Cardiac muscle cell (in vitro differentiated cells and primary cell): ENCODE measurements around the gene LARP4B. TPM values are rescaled to one million over a fixed set of nuclear protein-coding genes. Genes with fewer than 3 reads are reported as not detected.

Experiments used
- DNase-seq, 2 donors: peaks; one replicate each; pipeline versions ENCODE4 v3.0.0 to v3.0.0-alpha.2; 2010 to 2017; ENCODE audit warnings: low read depth in 1 of 2, low spot score in 1 of 2
- H3K27ac ChIP-seq: fragments of 200-600 bp; sonication (generic); 2 replicates; pipeline ENCODE4 v1.5.1; 2016
- H3K27me3 ChIP-seq: fragments of 200-600 bp; sonication (generic); 2 replicates; pipeline ENCODE4 v1.6.0; 2016; ENCODE audit warnings: control low read depth
- H3K36me3 ChIP-seq: fragments of 200-600 bp; sonication (generic); 2 replicates; pipeline ENCODE4 v1.5.1; 2016; ENCODE audit warnings: control low read depth
- H3K4me1 ChIP-seq: fragments of 200-600 bp; sonication (generic); 2 replicates; pipeline ENCODE4 v1.8.1; 2017; ENCODE audit warnings: low read depth, mild to moderate bottlenecking, mixed run types
- H3K4me3 ChIP-seq: fragments of 200-600 bp; sonication (generic); 2 replicates; pipeline ENCODE4 v1.5.1; 2016; ENCODE audit warnings: mild to moderate bottlenecking
- H3K9me3 ChIP-seq: fragments of 200-600 bp; sonication (generic); 2 replicates; pipeline ENCODE4 v1.5.1; 2017; ENCODE audit warnings: low read depth, mild to moderate bottlenecking, control low read depth
- CTCF ChIP-seq: IDR thresholded peaks from 2 replicates; pipeline ENCODE4 v1.5.1; 2012; ENCODE audit warnings: low read depth, mild to moderate bottlenecking, low read length
- polyA plus RNA-seq: library from polyadenylated mRNA; unstranded; fragments of >200 nt; fragmentation: Nextera tagmentation; extraction: Ambion mirVana; gene quantifications from 2 replicates; pipeline ENCODE4 v1.2.1, GENCODE V29; 2016
- total RNA-seq: library from RNA; depleted of rRNA; stranded (reverse); fragments of >200 nt; gene quantifications from 2 replicates; pipeline ENCODE4 v1.2.3, GENCODE V29; 2016

LARP4B gene
- total and polyA plus RNA-seq, 2 experiments from 2014 or later: 23.4 to 36.2 TPM

DNA sequence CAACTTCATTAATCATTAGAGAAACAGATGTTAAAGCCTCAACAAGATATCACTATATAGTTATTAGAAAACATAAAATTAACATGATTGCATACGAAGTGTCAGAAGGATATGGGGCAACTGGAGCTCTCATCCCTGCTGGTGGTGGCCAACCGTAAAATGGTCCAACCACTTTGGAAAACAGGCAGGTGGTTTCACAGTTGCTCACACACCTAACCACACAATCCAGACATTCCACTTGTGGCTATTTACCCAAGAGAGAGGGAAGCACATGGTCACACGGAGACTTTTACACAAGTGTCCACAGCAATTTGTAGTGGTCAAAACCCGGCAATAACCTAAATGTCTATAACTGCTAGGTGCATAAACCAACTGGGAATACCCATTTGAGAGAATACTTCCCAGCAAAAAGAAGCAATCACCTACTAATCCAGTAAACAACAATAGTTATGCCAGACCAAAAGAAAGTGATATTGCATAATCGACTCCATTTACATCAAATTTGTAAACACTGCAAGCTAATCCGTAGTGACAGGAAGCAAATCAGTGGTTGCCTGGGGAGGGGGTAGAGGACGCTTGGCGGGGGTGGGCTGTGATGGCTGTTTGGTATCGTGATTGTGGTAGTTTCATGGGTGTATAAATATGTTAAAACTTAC is 91.8 kb downstream of the LARP4B start:
- DNase-seq: no peak
- Histone ChIP-seq H3K4me3 (no peak overlapping the region), H3K9me3 (no peaks in the 10 kb centered on the region), H3K36me3 (peaks cover 44% of the 10 kb centered on the region), H3K4me1 (no peaks in the 10 kb centered on the region), H3K27ac (no peak overlapping the region), H3K27me3 (no peaks in the 10 kb centered on the region)
- no peak for TF ChIP-seq CTCF

GRCh38 chr10:836782-837181 is 94.7 kb downstream of the LARP4B start:
- DNase-seq: no peak
- Histone ChIP-seq H3K36me3 (peaks cover 30% of the 10 kb centered on the region), H3K9me3 (no peaks in the 10 kb centered on the region), H3K27me3 (no peaks in the 10 kb centered on the region), H3K4me1 (no peaks in the 10 kb centered on the region), H3K4me3 (no peak overlapping the region), H3K27ac (no peak overlapping the region)
- no peak for TF ChIP-seq CTCF

GRCh38 chr10:834493-834892 is 97.0 kb downstream of the LARP4B start:
- Histone ChIP-seq H3K36me3 (peaks cover 17% of the 10 kb centered on the region), H3K4me3 (no peak overlapping the region), H3K27ac (no peak overlapping the region), H3K27me3 (no peaks in the 10 kb centered on the region), H3K9me3 (no peaks in the 10 kb centered on the region), H3K4me1 (no peaks in the 10 kb centered on the region)
- DNase-seq: no peak
- TF ChIP-seq CTCF: no peak

- Histone ChIP-seq H3K4me1 (peaks cover 3% of the 10 kb centered on the region), H3K27me3 (no peaks in the 10 kb centered on the region), H3K36me3 (peaks cover 18% of the 10 kb centered on the region), H3K9me3 (no peaks in the 10 kb centered on the region), H3K4me3 (no peak overlapping the region), H3K27ac (no peak overlapping the region)
- no peak for DNase-seq
- TF ChIP-seq CTCF: no peak
Measured at GRCh38 chr10:829241-829640, 102.3 kb downstream of the LARP4B start.

- TF ChIP-seq CTCF: no peak
Measured at GRCh38 chr10:828191-828590, 103.3 kb downstream of the LARP4B start.

More at GRCh38 chr10:828191-828590, 103.3 kb downstream of the LARP4B start:
- no peak overlapping the region for H3K27ac ChIP-seq
- H3K4me3 ChIP-seq: no peak overlapping the region
- H3K9me3 ChIP-seq: no peaks in the 10 kb centered on the region
- no peak for DNase-seq
- no peaks in the 10 kb centered on the region for H3K27me3 ChIP-seq
- peaks cover 3% of the 10 kb centered on the region for H3K4me1 ChIP-seq
- H3K36me3 ChIP-seq: peaks cover 26% of the 10 kb centered on the region
